ENCODE measurements around the gene KCNJ15.
"Not testable (repeated sequence)": the region's sequence is repeated elsewhere in the genome, so short reads cannot be mapped to it uniquely, and the experiment has no call there.

Gene KCNJ15

GRCh38 chr21:38244885-38245869 is 11.6 kb upstream of the KCNJ15 start:
- no peak for DNase-seq (ENCODE audit: low spot score)

- DNase-seq (ENCODE audit: low spot score): no peak
Measured at GRCh38 chr21:38246511-38246910, 10.3 kb upstream of the KCNJ15 start.

- DNase-seq (ENCODE audit: low spot score): not testable (repeated sequence)
Measured at GRCh38 chr21:38247054-38247453, 9.7 kb upstream of the KCNJ15 start.

DNA sequence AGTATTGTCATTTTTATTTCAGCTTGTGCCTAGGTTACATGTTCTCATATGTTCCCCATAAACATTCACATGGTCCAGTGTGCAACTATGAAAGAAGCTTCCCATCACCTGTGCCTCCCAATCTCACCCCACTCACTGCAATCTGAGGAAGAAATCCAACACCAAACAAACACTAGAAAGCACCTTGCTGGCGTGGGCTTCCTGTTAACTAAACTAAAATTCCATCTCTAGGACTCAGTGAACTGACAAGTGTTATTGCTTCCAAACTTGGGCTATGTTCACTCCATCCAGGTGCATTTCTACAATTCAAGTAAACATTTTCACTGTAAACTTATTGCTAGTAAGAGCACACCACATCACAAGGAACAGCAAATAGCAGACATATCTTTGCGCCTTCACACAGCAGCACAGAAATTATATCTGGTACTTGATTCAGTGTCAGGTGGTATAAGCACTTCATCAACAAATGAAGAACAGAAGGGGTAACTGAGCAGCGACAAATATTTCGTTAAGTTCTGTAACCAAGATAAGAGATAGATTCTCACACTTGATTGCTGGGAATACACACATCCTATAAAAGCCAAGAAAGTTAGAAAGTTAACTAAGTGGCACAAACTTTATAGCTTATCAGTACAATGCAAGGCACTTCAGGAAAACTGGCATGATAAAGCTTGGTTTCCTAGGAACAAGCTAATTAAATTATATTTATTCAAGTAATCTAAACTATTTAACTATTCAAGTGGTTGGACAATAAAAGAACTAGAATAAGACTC is 8.9 kb upstream of the KCNJ15 start:
- DNase-seq (ENCODE audit: low spot score): no peak

DNA sequence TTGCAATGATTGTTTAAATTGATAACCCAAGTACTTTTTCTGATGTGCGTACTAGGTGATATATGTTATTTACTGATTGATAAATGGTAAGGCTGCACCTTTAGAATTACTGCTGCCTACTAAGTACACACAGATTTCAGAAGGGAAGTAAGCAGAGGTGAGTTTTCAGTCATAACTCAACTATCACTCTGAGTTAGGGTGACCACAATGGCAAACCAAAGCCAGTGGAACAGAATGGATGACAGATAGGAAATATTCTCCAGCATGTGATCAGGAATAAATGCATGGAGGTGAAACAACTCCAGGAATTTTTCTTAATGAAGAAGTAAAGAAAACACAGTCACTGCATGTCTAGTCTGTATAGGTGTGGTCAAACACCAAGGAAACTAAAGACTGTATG is 7.5 kb upstream of the KCNJ15 start:
- DNase-seq (ENCODE audit: low spot score): no peak

DNA sequence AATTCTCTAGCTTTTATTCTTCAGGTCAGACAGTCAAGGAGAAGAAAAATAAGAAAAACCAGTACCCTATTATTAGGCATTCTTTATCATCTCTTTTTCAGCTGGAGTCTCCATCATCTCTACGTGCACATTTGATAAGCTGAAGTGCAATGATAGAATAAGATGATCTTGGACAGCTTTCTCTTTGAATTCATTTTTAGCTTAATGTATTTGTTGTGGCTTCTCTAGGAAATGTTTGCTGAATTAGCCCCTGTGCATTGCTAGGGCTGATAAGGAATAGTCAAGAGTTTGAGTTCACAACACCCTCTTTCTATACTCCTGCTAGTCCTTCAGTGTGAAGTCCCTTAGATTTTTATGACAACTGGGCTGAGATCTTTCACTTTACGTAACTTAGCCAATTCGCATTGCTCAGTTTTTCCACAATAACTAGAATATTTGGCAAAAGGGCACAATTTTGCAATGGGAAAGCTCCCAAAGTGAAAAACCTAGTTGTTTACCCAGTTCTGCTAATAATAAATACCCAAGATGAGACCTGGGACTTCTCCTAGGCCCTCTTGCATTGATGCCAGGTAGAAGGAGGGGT is 7.0 kb upstream of the KCNJ15 start:
- no peak for DNase-seq (ENCODE audit: low spot score)

DNA sequence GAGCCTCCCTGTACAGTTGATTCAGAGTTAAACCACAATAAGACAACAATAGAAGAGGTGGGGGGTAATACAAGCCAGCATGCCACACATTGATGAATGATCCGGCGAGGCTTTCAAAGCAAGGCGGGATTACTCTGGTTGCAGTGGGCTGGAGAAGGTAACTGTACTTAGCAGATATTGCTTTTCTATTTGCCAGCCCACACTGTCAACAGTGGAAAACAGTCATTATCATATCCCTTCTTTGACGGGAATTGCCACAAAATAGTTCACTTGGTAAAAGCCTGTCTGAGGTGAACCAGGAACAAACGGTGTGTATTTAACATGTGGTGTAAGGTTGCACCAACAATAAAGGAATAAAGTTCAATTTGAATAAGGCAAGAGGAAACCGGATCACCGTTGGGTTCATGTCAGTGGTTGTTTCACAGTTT is 5.8 kb upstream of the KCNJ15 start:
- no peak for DNase-seq (ENCODE audit: low spot score)

DNA sequence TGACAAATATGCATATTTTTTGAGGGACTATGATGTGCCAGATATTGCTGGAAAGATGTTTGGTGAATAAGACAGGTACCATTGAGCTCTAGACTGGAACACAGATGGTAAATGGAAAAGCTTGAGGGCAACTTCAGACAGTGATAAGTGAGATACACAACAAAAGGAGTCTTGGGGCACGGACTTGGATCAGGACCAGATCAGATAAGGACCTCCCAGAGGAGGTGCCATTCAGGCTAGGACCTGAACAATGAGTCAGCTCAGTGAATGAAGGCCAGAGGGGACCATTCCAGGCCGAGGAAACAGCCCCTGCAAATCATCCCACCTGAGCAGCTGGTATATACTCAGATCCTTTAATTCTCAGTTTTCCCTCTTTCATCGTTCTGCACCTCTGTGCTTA is 1.8 kb upstream of the KCNJ15 start:
- DNase-seq (ENCODE audit: low spot score): no peak

- no peak for DNase-seq (ENCODE audit: low spot score)
Measured at GRCh38 chr21:38255571-38256117, 1.1 kb upstream of the KCNJ15 start.

DNA sequence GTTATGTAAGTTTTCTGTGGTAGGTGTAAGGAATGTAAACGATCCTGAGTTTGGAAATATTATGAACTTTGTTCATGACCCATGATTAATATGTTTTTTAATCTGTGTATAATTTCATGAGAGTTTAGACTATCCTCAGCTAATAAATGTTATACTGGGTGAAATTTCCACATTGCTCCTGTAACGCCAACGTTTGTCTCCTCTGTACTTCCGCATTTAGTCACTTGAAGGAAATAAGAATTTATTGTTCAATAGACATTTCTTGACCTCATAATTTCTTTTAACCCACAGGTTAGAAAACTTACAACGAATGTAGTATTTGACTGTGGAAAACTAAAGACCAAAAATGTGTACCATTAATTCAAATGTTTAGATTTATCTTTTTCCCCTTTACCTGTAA is 876 bp downstream of the KCNJ15 start:
- no peak for DNase-seq (ENCODE audit: low spot score)

DNA sequence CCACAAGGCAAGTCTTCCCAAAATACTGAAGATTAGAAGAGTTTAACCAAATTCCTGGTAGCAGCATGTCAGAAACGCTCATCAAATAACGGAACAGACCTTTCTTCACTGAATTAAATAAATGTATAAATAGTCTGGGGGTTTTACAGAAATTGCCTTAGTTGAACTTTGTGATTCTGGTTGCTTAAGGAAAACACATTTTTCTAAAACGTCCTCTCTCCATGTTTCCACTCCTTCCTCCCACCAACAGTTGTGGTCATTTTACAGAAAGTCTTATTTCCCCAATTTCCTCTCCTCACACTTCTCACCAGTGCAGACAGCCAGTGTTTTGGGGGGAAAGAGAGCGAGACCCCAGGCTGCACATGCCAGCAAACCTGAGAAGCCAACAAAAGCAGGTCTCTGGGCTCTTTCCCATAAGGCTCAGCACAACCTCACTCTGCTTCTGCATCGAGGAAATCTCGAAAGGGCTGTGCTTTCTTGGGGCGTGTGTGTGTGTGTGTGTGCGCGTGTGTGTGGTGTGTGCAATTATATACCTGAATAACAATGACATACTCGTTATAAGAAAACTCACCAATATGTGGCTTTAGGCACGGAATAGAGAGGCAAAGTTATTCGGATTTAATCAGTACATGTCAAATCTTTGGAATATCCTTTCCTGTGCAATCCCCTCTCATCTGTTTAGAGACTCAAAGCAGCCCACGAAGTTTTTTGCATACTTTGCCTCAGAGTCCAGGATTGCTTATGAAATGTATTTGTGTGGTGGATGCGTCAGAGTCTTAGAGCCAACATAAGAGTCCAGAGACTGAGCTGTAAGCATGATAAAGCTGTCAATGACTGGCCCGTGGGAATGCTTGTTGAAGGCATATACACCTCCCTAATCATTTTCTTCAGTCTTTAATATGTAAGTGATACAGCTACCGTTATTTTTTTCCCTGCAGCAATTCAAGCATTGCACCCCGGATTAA is 2.0 kb downstream of the KCNJ15 start:
- no peak for DNase-seq (ENCODE audit: low spot score)

- DNase-seq (ENCODE audit: low spot score): no peak
Measured at GRCh38 chr21:38259665-38260064, 2.9 kb downstream of the KCNJ15 start.

DNA sequence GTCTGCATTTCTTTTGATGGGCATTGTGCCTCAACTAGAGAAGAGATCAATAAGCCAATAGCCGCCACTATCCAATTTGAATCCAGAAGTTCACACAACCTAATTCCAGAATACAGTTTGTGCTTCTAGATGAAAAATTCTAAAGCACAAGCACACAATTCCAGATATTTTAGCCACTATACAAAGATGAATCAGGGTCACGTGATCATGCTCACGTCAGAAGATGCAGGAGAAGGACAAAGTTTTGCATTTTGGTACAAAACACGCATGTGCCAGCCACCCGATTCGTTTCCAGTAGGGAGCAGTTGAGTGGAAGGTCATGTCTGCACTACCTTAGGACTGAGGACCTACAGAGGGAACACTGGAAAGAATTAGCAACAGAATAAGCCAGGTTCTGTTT is 3.6 kb downstream of the KCNJ15 start:
- DNase-seq (ENCODE audit: low spot score): no peak

DNA sequence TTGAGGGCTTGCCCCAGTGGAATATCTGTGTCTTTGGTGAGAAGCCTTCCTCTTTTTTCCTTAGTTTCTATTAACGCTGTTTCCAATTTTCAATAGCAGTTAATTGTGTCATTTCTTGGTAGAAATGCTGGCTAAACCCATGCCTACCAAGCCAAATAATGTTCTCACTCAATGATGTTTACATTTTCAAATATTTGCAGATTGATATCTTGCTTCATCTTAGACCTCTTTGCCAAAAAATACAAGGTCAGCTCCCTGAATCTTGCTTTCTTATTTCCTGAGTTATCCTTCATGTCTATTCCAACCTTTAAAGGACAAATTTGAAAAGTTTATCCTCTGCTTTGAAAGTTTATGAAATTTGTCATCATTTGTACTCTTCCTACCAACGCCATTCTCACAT is 5.1 kb downstream of the KCNJ15 start:
- no peak for DNase-seq (ENCODE audit: low spot score)

DNA sequence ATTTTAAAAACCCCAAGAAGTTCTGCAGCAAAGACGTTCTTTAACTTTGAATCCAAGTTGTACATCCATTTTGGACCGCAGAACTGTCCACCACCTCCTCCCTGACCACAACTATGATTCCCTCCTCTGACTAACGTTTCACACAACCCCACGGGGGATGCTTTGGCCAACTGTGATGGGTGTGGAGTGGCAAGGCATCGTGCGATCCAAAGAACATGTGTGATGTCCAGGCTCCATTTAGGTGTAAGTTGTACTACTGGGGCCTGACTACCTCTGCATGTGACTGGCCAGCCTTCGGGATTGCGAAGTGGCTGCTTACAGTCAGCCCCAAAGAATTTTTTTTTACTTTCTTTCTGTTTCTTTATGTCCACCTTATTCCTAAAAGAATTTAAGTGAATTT is 6.7 kb downstream of the KCNJ15 start:
- no peak for DNase-seq (ENCODE audit: low spot score)

DNA sequence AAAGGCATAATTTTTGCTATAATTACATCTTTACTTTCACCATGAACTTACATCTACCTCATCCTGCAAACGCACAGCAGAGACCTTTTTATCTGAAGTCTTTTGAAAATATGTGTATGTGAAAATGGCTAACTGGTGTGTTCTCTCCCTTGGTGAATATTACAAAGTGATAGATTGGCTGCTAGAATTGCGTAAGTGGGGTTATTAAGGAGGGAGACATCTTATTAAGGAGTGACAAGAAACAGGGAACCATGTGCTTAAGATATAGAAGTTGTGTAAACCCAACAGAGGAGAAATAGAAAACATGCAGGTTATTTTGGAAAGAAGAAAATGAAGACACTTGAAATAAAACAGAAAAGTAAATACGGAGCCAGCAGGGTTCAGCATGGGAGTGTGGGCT is 7.8 kb downstream of the KCNJ15 start:
- no peak for DNase-seq (ENCODE audit: low spot score)

- DNase-seq (ENCODE audit: low spot score): no peak
Measured at GRCh38 chr21:38265166-38265565, 8.4 kb downstream of the KCNJ15 start.

- DNase-seq (ENCODE audit: low spot score): no peak
Measured at GRCh38 chr21:38266732-38267131, 9.9 kb downstream of the KCNJ15 start.

GRCh38 chr21:38267136-38267755 is 10.5 kb downstream of the KCNJ15 start:
- no peak for DNase-seq (ENCODE audit: low spot score)

- DNase-seq (ENCODE audit: low spot score): no peak
Measured at GRCh38 chr21:38267991-38268863, 11.4 kb downstream of the KCNJ15 start.

Data from hematopoietic multipotent progenitor cell treated with erythropoietin and hydrocortisone succinate and interleukin-3 and kit ligand, for 15 days (in vitro differentiated cells).